NCI-H526 (cell line): Measurements from ENCODE around the gene FADS2.
"Not testable (repeated sequence)": the region's sequence is repeated elsewhere in the genome, so short reads cannot be mapped to it uniquely, and the experiment has no call there.

Experiments used
- DNase-seq, 2 experiments: peaks; one replicate each; lab custom pipeline; 2025; lab: John Stamatoyannopoulos, UW

The FADS2 gene

GRCh38 chr11:61868571-61869428 is 40.7 kb downstream of the FADS2 start:
- no peak for DNase-seq

GRCh38 chr11:61869429-61869707 is 41.3 kb downstream of the FADS2 start:
- DNase-seq = no peak

GRCh38 chr11:61869708-61870451 is 41.8 kb downstream of the FADS2 start:
- peak in 1 of 2 experiments; percentile 51 for DNase-seq

- peak; percentile 80 to 82 for DNase-seq
Measured at GRCh38 chr11:61870541-61871031, 42.5 kb downstream of the FADS2 start.

- peak; percentile 80 to 96 for DNase-seq
Measured at GRCh38 chr11:61871158-61871597, 43.1 kb downstream of the FADS2 start.

- DNase-seq = no peak
Measured at GRCh38 chr11:61872935-61873565, 45.0 kb downstream of the FADS2 start.

GRCh38 chr11:61873588-61874376 is 45.7 kb downstream of the FADS2 start:
- no peak for DNase-seq

GRCh38 chr11:61874377-61874809 is 46.3 kb downstream of the FADS2 start:
- DNase-seq = no peak

GRCh38 chr11:61874853-61875252 is 46.8 kb downstream of the FADS2 start:
- DNase-seq = no peak

- DNase-seq = no peak
Measured at GRCh38 chr11:61875698-61876097, 47.6 kb downstream of the FADS2 start.

- no peak for DNase-seq
Measured at GRCh38 chr11:61879152-61879551, 51.1 kb downstream of the FADS2 start.

- DNase-seq = peak in 1 of 2 experiments; percentile 70
Measured at GRCh38 chr11:61880031-61880430, 51.9 kb downstream of the FADS2 start.

GRCh38 chr11:61880454-61880853 is 52.4 kb downstream of the FADS2 start:
- peak; percentile 85 to 87 for DNase-seq

- DNase-seq = peak in 1 of 2 experiments; percentile 30
Measured at GRCh38 chr11:61881397-61881796, 53.3 kb downstream of the FADS2 start.

GRCh38 chr11:61882267-61882666 is 54.2 kb downstream of the FADS2 start:
- not testable (repeated sequence) for DNase-seq

- DNase-seq = no peak
Measured at GRCh38 chr11:61882879-61883278, 54.8 kb downstream of the FADS2 start.

- no peak for DNase-seq
Measured at GRCh38 chr11:61883327-61883726, 55.2 kb downstream of the FADS2 start.

- DNase-seq = no peak
Measured at GRCh38 chr11:61883947-61884346, 55.8 kb downstream of the FADS2 start.

GRCh38 chr11:61885166-61885778 is 57.2 kb downstream of the FADS2 start:
- DNase-seq = peak in 1 of 2 experiments; percentile 48

- DNase-seq = no peak
Measured at GRCh38 chr11:61885784-61886580, 57.9 kb downstream of the FADS2 start.
